PC-3 (cell line): Measurements from ENCODE around the gene NFATC2.

ENCODE experiments used
- EZH2phosphoT487 ChIP-seq: fragments of 300-600 bp; sonication (generic); IDR thresholded peaks from 2 replicates; pipeline ENCODE4 v1.6.1; 2018; ENCODE audit warnings: mild to moderate bottlenecking, antibody characterized with exemption, low read length, borderline replicate concordance
- TF ChIP-seq, protein P1 (sequence below): fragments of 300-600 bp; sonication (generic); conservative IDR thresholded peaks from 2 replicates; pipeline ENCODE4 v1.5.1; 2017; ENCODE audit warnings: antibody characterized with exemption, low read depth, mild to moderate bottlenecking, low read length

DNA sequence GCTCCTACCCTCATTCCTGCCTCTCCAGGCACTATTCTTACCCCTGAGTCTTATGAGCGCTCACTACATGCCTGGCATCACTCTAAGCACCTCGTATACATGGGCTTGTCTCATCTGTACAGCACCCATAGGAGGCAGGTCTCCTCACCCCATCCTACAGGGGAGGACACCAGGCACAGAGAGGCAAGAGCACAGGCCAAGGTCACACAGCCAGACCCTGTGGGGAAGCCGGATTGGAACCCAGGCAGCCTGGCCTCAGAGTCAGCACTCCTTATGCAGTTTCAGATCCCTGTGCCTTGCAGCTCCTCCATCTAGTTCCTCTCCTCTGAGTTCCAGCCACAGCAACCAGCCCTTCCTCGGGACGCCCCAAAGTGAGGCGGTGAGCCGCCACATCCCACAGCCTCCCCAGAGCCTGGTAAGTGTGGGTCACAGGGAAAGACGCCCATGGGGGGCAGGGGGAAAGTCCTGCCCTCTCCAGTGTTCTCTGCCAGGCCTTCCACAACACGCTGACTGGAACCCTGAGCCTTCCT lies 103.3 kb downstream of the NFATC2 start:
- TF ChIP-seq, protein P1, sequence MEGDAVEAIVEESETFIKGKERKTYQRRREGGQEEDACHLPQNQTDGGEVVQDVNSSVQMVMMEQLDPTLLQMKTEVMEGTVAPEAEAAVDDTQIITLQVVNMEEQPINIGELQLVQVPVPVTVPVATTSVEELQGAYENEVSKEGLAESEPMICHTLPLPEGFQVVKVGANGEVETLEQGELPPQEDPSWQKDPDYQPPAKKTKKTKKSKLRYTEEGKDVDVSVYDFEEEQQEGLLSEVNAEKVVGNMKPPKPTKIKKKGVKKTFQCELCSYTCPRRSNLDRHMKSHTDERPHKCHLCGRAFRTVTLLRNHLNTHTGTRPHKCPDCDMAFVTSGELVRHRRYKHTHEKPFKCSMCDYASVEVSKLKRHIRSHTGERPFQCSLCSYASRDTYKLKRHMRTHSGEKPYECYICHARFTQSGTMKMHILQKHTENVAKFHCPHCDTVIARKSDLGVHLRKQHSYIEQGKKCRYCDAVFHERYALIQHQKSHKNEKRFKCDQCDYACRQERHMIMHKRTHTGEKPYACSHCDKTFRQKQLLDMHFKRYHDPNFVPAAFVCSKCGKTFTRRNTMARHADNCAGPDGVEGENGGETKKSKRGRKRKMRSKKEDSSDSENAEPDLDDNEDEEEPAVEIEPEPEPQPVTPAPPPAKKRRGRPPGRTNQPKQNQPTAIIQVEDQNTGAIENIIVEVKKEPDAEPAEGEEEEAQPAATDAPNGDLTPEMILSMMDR: no peak
- no peak for TF ChIP-seq EZH2phosphoT487
